Heart left ventricle (tissue), 13 donors: Measurements from ENCODE around the gene DPP10.

Experiments
- POLR2A ChIP-seq, 2 donors: fragments of 450-650 bp; IDR thresholded peaks; one replicate each; pipeline ENCODE4 v1.6.1; 2017; ENCODE audit warnings: antibody characterized with exemption in 2 of 2, mild to moderate bottlenecking in 2 of 2, moderate library complexity in 2 of 2
- TF ChIP-seq, protein P1 (sequence below), 12 donors: fragments of 200-600 bp; sonication (generic) in 4 of 12; IDR thresholded peaks; one replicate each; pipeline versions ENCODE4 v1.5.0 to v1.8.0; 2018 to 2022; ENCODE audit warnings: antibody characterized with exemption in 12 of 12, mild to moderate bottlenecking in 5 of 12
- donor health status: ischemic (EF 13 %, LVEDD 7.1; RV severe dilation, severe dysfunction).
- donor health status: DM: no; HTN: yes; CAD: no.
- donor health status: DM: no; HTN: no; CAD: no.
- donor health status: ischemic (EF 25% LVEDD 6.9; RV normal size, moderate dysfunction).
- donor health status: ischemic (EF 25% LVEDD 5.7; RV mildly dilated, moderate dysfunction).
- donor health status: ischemic (EF 35%, LVEDD 5.7; RV mildly dilated, moderate dysfunction).
- donor health status: nonischemic (EF 11% LVEDD 7.7; RV severe dilation, severe dysfunction).
- donor health status: DM: yes; HTN: yes; CAD: no.
- donor health status: PGD.
- donor health status: ischemic (EF 29% LVEDD 5.4; RV normal size, mild dysfunction).
- donor health status: nonischemic (EF 23%, LVEDD 6.1; RV moderate dilation, normal function).

DNA sequence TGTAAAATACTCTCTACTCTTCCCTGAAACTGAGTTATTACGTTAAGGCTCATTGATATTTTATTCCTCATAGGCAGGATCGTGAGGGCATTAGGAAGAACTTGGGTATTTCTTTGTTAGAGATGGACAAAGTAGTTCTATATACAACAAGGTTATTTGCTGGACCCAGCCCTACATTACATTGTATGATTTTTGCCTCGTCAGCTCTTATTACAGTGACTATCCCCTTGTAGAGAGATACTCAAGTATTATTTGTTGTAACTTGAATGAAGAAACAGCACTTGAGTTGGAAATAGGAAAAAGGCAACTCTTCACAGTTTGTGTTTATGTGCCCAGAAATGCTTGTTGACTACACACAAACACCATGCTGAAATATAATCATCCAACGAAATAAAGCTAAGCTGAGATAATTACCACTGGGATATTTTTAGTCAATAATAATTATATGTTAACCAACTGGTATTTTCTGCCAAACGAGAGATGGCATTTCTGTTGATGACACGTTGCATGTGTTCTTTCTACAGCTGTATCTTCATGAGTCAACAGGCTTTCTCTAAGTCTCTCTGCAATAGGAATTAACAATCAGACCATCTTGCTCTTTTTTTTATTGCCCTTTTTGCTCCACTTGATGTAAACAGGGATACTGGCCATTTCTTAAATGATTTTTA lies 947.6 kb downstream of the DPP10 start:
- no peak for TF ChIP-seq POLR2A (IDR thresholded peaks at IDR 0.05)
- TF ChIP-seq, protein P1, sequence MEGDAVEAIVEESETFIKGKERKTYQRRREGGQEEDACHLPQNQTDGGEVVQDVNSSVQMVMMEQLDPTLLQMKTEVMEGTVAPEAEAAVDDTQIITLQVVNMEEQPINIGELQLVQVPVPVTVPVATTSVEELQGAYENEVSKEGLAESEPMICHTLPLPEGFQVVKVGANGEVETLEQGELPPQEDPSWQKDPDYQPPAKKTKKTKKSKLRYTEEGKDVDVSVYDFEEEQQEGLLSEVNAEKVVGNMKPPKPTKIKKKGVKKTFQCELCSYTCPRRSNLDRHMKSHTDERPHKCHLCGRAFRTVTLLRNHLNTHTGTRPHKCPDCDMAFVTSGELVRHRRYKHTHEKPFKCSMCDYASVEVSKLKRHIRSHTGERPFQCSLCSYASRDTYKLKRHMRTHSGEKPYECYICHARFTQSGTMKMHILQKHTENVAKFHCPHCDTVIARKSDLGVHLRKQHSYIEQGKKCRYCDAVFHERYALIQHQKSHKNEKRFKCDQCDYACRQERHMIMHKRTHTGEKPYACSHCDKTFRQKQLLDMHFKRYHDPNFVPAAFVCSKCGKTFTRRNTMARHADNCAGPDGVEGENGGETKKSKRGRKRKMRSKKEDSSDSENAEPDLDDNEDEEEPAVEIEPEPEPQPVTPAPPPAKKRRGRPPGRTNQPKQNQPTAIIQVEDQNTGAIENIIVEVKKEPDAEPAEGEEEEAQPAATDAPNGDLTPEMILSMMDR (IDR thresholded peaks at IDR 0.05) = no peak
